CD4-positive, alpha-beta T cell (primary cell): ENCODE results near the gene RADIL. TPM values are rescaled to one million over a fixed set of nuclear protein-coding genes. Genes with fewer than 3 reads are reported as not detected.

ENCODE experiments used
- ATAC-seq: fragments of 200-7000 bp; cut with Tn5 transposase; one replicate; pipeline ENCODE4 v1.10.0; 2022; ENCODE audit warnings: mild to moderate bottlenecking; ENCODE audit not compliant: poor library complexity
- CTCF ChIA-PET: fragments of 350-600 bp; sonication (Branson Sonifier 250); formaldehyde crosslinking; loops from one replicate; lab custom pipeline; 2021; ENCODE audit warnings: antibody characterized with exemption, inconsistent platforms; lab: Charles Lee
- POLR2A ChIA-PET: fragments of 350-600 bp; sonication (Branson Sonifier 250); formaldehyde crosslinking; loops from one replicate; lab custom pipeline; 2021; ENCODE audit warnings: antibody characterized with exemption, inconsistent platforms; lab: Charles Lee
- DNase-seq, 14 experiments: peaks; one replicate each; pipeline ENCODE4 v3.0.0-alpha.2; 2013 to 2020; ENCODE audit warnings: mixed read lengths in 2 of 14
- H3K27ac ChIP-seq, 2 donors: one replicate each; pipeline versions ENCODE4 v1.5.1 to v1.7.0; 2013; ENCODE audit warnings: low read length in 2 of 2, low read depth in 1 of 2, mild to moderate bottlenecking in 1 of 2
- H3K27me3 ChIP-seq, 2 experiments: 1 replicate in 1 of 2; 2 replicates in 1 of 2; pipeline versions ENCODE4 v1.6.1 to v1.7.0; 2013; ENCODE audit warnings: low read length in 2 of 2, control low read depth in 1 of 2, mild to moderate bottlenecking in 1 of 2, moderate library complexity in 1 of 2; ENCODE audit not compliant: insufficient read depth in 2 of 2, control insufficient read depth in 1 of 2
- H3K36me3 ChIP-seq: one replicate; pipeline ENCODE4 v1.6.1; 2013; ENCODE audit warnings: low read length, control low read depth; ENCODE audit not compliant: insufficient read depth
- H3K4me1 ChIP-seq: one replicate; pipeline ENCODE4 v1.6.1; 2013; ENCODE audit warnings: low read length, control low read depth; ENCODE audit not compliant: insufficient read depth
- H3K4me3 ChIP-seq: one replicate; pipeline ENCODE4 v1.5.1; 2013; ENCODE audit warnings: mild to moderate bottlenecking, low read length, moderate library complexity
- H3K9me3 ChIP-seq, 2 experiments: 1 replicate in 1 of 2; 2 replicates in 1 of 2; pipeline versions ENCODE4 v1.6.1 to v1.7.0; 2013; ENCODE audit warnings: low read length in 2 of 2, mild to moderate bottlenecking in 2 of 2, control low read depth in 1 of 2, moderate library complexity in 1 of 2; ENCODE audit not compliant: control insufficient read depth in 1 of 2, insufficient read depth in 1 of 2
- H3K27ac Mint-ChIP-seq: one replicate; pipeline ENCODE4 v1.8.0; 2020; ENCODE audit warnings: mixed read lengths
- H3K27me3 Mint-ChIP-seq: one replicate; pipeline ENCODE4 v1.8.0; 2021; ENCODE audit warnings: mixed read lengths
- H3K36me3 Mint-ChIP-seq: one replicate; pipeline ENCODE4 v1.8.0; 2021; ENCODE audit warnings: low read depth, mixed read lengths
- H3K4me1 Mint-ChIP-seq: one replicate; pipeline ENCODE4 v1.8.0; 2021; ENCODE audit warnings: low read depth, mixed read lengths
- H3K4me3 Mint-ChIP-seq: one replicate; pipeline ENCODE4 v1.8.0; 2020; ENCODE audit warnings: mild to moderate bottlenecking, mixed read lengths
- H3K9me3 Mint-ChIP-seq: one replicate; pipeline ENCODE4 v1.8.0; 2020; ENCODE audit warnings: mixed read lengths
- intact Hi-C, 2 experiments: fragments of 100-400 bp; cut with DNase I in 1 of 2; cut with micrococcal nuclease in 1 of 2; formaldehyde crosslinking; loops; one replicate each; pipeline versions ENCODE4 v1.15.1 to v1.9.0; 2023 to 2025; cut with DNase I, micrococcal nuclease
- total RNA-seq, 174 experiments: library from RNA in 2 of 174; stranded (reverse) in 2 of 174; gene quantifications; one replicate each; pipeline ENCODE4 v1.2.3 and lab custom pipeline; 2021 to 2026
- TF ChIP-seq, protein P1 (sequence below): fragments of 200-600 bp; IDR thresholded peaks from one replicate; pipeline ENCODE4 v1.8.0; 2022; ENCODE audit warnings: antibody characterized with exemption, mild to moderate bottlenecking

The RADIL gene
- total RNA-seq, 2 experiments from 2014 or later = not detected

- H3K9me3 Mint-ChIP-seq = no peaks in the 10 kb centered on the region
- Histone ChIP-seq H3K9me3 (peaks cover 0 to 17% of the 10 kb centered on the region in 2 experiments), H3K36me3 (no peaks in the 10 kb centered on the region), H3K27me3 (peaks cover 19 to 30% of the 10 kb centered on the region in 2 experiments), H3K27ac (no peak overlapping the region), H3K4me1 (peaks cover 19% of the 10 kb centered on the region), H3K4me3 (peak overlapping the region; percentile 41)
- POLR2A ChIA-PET = interaction anchor here (1.2 kb wide), 1 partner anchor 34 kb away, joined by 5 read pairs; the partner anchor contains the start of gene AP5Z1
- intact Hi-C loops = no loop called here
- peaks cover 4% of the 10 kb centered on the region for H3K4me1 Mint-ChIP-seq
- peaks cover 35% of the 10 kb centered on the region for H3K27me3 Mint-ChIP-seq
- TF ChIP-seq, protein P1, sequence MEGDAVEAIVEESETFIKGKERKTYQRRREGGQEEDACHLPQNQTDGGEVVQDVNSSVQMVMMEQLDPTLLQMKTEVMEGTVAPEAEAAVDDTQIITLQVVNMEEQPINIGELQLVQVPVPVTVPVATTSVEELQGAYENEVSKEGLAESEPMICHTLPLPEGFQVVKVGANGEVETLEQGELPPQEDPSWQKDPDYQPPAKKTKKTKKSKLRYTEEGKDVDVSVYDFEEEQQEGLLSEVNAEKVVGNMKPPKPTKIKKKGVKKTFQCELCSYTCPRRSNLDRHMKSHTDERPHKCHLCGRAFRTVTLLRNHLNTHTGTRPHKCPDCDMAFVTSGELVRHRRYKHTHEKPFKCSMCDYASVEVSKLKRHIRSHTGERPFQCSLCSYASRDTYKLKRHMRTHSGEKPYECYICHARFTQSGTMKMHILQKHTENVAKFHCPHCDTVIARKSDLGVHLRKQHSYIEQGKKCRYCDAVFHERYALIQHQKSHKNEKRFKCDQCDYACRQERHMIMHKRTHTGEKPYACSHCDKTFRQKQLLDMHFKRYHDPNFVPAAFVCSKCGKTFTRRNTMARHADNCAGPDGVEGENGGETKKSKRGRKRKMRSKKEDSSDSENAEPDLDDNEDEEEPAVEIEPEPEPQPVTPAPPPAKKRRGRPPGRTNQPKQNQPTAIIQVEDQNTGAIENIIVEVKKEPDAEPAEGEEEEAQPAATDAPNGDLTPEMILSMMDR = no peak
- H3K4me3 Mint-ChIP-seq = no peak overlapping the region
- CTCF ChIA-PET = no interaction called here
- H3K27ac Mint-ChIP-seq = no peak overlapping the region
- no peak for ATAC-seq
- DNase-seq = no peak
- H3K36me3 Mint-ChIP-seq = no peaks in the 10 kb centered on the region
Observed at GRCh38 chr7:4809666-4810065, 73.8 kb downstream of the RADIL start.

DNA sequence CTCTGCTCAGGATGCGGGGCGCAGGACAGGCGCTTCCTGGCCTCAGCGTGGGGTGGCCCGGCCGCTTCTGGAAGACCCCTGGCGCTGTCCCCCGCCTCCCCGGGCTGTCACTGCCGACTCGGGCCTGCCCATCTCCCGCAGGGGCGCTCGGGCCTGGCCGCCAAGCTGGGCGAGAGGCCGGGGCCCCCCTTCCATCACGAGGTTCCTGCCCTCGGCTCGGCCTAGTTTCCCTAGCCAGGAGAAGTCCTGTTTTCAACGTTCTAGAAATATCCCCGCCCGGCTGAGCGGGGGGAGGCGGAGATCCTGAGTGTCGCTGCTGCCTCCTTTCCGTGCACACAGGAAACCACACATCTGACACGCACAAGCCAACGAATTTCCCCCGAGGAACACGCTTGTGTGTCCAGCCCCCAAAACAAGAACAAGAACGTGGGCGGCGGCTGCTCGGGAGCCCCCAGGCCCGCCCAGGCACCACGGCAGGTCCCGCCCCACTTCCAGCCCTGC, 74.4 kb downstream of the RADIL start:
- Histone ChIP-seq H3K9me3 (peaks cover 0 to 17% of the 10 kb centered on the region in 2 experiments), H3K4me3 (peak overlapping the region; percentile 41), H3K36me3 (no peaks in the 10 kb centered on the region), H3K27ac (no peak overlapping the region), H3K27me3 (peaks cover 16 to 27% of the 10 kb centered on the region in 2 experiments), H3K4me1 (peaks cover 19% of the 10 kb centered on the region)
- Mint-ChIP-seq H3K27me3 (peaks cover 31% of the 10 kb centered on the region), H3K36me3 (no peaks in the 10 kb centered on the region), H3K4me1 (peaks cover 4% of the 10 kb centered on the region), H3K4me3 (peak overlapping the region; percentile 70), H3K9me3 (no peaks in the 10 kb centered on the region), H3K27ac (no peak overlapping the region)
- DNase-seq (peak in 6 of 14 experiments; percentile 20 to 68 (median 36)), ATAC-seq (peak; percentile 55)
- TF ChIP-seq, protein P1 = no peak
- intact Hi-C loops = no loop called here
- POLR2A ChIA-PET = interaction anchor here (1.2 kb wide), 1 partner anchor 33 kb away, joined by 5 read pairs; the partner anchor contains the start of gene AP5Z1
- CTCF ChIA-PET = no interaction called here

GRCh38 chr7:4808565-4808964, 75.0 kb downstream of the RADIL start:
- Mint-ChIP-seq H3K4me3 (no peak overlapping the region), H3K4me1 (peaks cover 4% of the 10 kb centered on the region), H3K27me3 (peaks cover 25% of the 10 kb centered on the region), H3K36me3 (no peaks in the 10 kb centered on the region), H3K9me3 (no peaks in the 10 kb centered on the region), H3K27ac (no peak overlapping the region)
- H3K36me3 ChIP-seq = no peaks in the 10 kb centered on the region
- peaks cover 0 to 13% of the 10 kb centered on the region in 2 experiments for H3K9me3 ChIP-seq
- H3K27ac ChIP-seq = no peak overlapping the region
- intact Hi-C loops = no loop called here
- ChIA-PET POLR2A (no interaction called here), CTCF (no interaction called here)
- TF ChIP-seq, protein P1 = no peak
- H3K27me3 ChIP-seq = peaks cover 16 to 21% of the 10 kb centered on the region in 2 experiments
- ATAC-seq = no peak
- H3K4me1 ChIP-seq = peaks cover 19% of the 10 kb centered on the region
- H3K4me3 ChIP-seq = no peak overlapping the region
- DNase-seq = peak in 1 of 14 experiments; percentile 6
